Measurements from ENCODE around the gene TRMT44. TPM values are rescaled to one million over a fixed set of nuclear protein-coding genes. Genes with fewer than 3 reads are reported as not detected.

The TRMT44 gene
- total RNA-seq, 2 donors from 2014 or later: 10.5 to 11.4 TPM

DNA sequence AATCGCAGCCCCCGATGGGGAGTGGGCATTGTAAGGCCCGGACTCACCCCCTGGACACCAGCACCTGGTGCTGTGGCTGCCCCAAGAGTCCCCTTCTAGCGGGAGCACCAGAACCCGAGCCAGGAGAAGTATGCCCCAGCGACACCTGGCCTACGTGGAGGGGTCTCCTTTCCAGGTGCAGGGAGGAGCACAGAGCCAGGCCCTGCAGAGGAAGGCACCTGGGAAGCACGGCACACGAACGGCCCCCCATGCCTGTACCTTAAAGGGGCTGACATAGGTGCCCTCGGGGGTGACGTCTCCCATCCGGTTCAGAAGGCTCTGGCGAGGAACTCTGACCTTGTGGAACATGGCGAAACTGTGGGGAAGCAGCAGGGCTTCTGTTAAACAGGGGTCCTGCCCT is 41.3 kb upstream of the TRMT44 start:
- no peak for TF ChIP-seq CTCF (IDR thresholded peaks at IDR 0.05)
- H3K4me1 ChIP-seq: peaks cover 0 to 39% of the 10 kb centered on the region in 2 donors
- H3K36me3 ChIP-seq: peaks cover 63% of the 10 kb centered on the region
- no peak overlapping the region for H3K4me3 ChIP-seq
- no peak overlapping the region for H3K27ac ChIP-seq
- DNase-seq (ENCODE audit: low spot score): no peak
- H3K27me3 ChIP-seq: no peaks in the 10 kb centered on the region
- no peaks in the 10 kb centered on the region for H3K9me3 ChIP-seq

- no peaks in the 10 kb centered on the region for H3K9me3 ChIP-seq
- no peak overlapping the region for H3K4me3 ChIP-seq
- no peak for TF ChIP-seq CTCF (IDR thresholded peaks at IDR 0.05)
- H3K36me3 ChIP-seq: peaks cover 72% of the 10 kb centered on the region
- H3K27me3 ChIP-seq: no peaks in the 10 kb centered on the region
- no peak for DNase-seq (ENCODE audit: low spot score)
- peak overlapping the region in 1 of 2 donors; percentile 72 for H3K27ac ChIP-seq
- H3K4me1 ChIP-seq: peaks cover 0 to 38% of the 10 kb centered on the region in 2 donors
These were observed 39.8 kb upstream of the TRMT44 start for GRCh38 chr4:8400632-8401325.

DNA sequence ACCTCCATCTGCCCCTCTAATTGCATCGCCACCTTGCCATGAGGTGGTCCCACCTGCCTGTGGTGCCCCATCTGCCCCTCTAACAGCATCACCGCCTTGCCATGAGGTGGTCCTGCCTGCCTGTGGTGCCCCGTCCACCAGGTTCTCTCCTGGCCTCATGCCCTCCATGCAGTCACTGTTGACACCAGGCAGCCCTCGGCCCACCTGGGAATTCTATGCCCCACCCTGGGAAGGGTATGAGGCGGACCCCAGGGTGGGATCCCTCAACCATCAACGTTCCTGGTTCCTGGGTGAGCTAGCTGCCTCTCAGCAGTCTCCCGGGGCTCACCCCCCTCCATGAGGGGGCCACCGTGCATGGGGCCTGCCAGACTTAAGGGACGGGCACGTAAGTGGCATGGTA is 38.9 kb upstream of the TRMT44 start:
- H3K36me3 ChIP-seq: peaks cover 73% of the 10 kb centered on the region
- H3K4me3 ChIP-seq: no peak overlapping the region
- no peaks in the 10 kb centered on the region for H3K27me3 ChIP-seq
- peaks cover 0 to 41% of the 10 kb centered on the region in 2 donors for H3K4me1 ChIP-seq
- DNase-seq (ENCODE audit: low spot score): no peak
- H3K27ac ChIP-seq: peak overlapping the region; percentile 65 to 72
- no peaks in the 10 kb centered on the region for H3K9me3 ChIP-seq
- no peak for TF ChIP-seq CTCF (IDR thresholded peaks at IDR 0.05)

DNA sequence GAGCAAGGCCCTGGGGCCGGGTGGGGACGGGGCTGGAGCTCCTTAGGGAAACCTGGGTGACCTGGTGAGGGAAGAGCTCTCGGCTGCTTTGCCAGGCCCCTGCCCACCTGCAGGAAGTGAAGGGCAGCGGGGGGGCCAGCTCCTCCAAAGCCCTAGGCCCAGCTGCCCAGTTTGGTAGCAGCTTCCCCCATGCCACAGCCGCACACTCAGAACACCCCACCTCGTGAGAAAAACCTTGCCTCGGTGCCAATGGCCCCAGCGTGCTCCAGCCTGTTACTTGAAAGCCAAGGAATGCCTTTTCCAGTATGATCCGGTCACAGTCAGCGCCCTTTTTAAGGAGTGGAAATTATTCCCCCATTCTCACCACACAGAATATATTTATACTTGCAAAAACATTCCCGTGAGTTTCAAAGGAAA is 38.4 kb upstream of the TRMT44 start:
- H3K27me3 ChIP-seq: no peaks in the 10 kb centered on the region
- peaks cover 0 to 41% of the 10 kb centered on the region in 2 donors for H3K4me1 ChIP-seq
- peak overlapping the region; percentile 65 to 72 for H3K27ac ChIP-seq
- peaks cover 69% of the 10 kb centered on the region for H3K36me3 ChIP-seq
- H3K9me3 ChIP-seq: no peaks in the 10 kb centered on the region
- H3K4me3 ChIP-seq: no peak overlapping the region
- TF ChIP-seq CTCF (IDR thresholded peaks at IDR 0.05): no peak
- DNase-seq (ENCODE audit: low spot score): no peak

GRCh38 chr4:8402640-8403039 is 37.9 kb upstream of the TRMT44 start:
- Histone ChIP-seq H3K4me1 (peaks cover 0 to 41% of the 10 kb centered on the region in 2 donors), H3K9me3 (no peaks in the 10 kb centered on the region), H3K36me3 (peaks cover 68% of the 10 kb centered on the region), H3K27me3 (no peaks in the 10 kb centered on the region), H3K4me3 (no peak overlapping the region), H3K27ac (peak overlapping the region; percentile 65 to 72)
- no peak for DNase-seq (ENCODE audit: low spot score)
- TF ChIP-seq CTCF (IDR thresholded peaks at IDR 0.05): no peak

Data from right atrium auricular region (tissue), 2 donors.